WTC11 (cell line): ENCODE measurements around the gene USP15. TPM values are rescaled to one million over a fixed set of nuclear protein-coding genes. Genes with fewer than 3 reads are reported as not detected.

Experiments
- ATAC-seq: fragments of 200-7000 bp; cut with Tn5 transposase; 2 replicates; pipeline ENCODE4 v1.10.0; 2021; ENCODE audit warnings: mild to moderate bottlenecking, moderate library complexity
- CTCF ChIA-PET: fragments of 300-600 bp; sonication (Branson Sonifier 250); formaldehyde crosslinking; loops from one replicate; lab custom pipeline; 2021; ENCODE audit warnings: antibody characterized with exemption; lab: Charles Lee
- POLR2A ChIA-PET: fragments of 350-600 bp; sonication (Branson Sonifier 250); formaldehyde crosslinking; loops from one replicate; lab custom pipeline; 2021; ENCODE audit warnings: antibody characterized with exemption; lab: Charles Lee
- DNase-seq: peaks from one replicate; pipeline ENCODE4 v3.0.0; 2021; ENCODE audit warnings: low spot score
- H3K27ac Mint-ChIP-seq: 2 replicates; pipeline ENCODE4 v1.8.0; 2021; ENCODE audit warnings: mixed read lengths
- H3K27me3 Mint-ChIP-seq: 2 replicates; pipeline ENCODE4 v1.8.0; 2021; ENCODE audit warnings: low read depth, mild to moderate bottlenecking, moderate library complexity, mixed read lengths
- H3K36me3 Mint-ChIP-seq: 2 replicates; pipeline ENCODE4 v1.8.0; 2021; ENCODE audit warnings: mixed read lengths
- H3K4me1 Mint-ChIP-seq: 2 replicates; pipeline ENCODE4 v1.8.0; 2022; ENCODE audit warnings: mixed read lengths
- H3K4me3 Mint-ChIP-seq: 2 replicates; pipeline ENCODE4 v1.8.0; 2021; ENCODE audit warnings: mild to moderate bottlenecking, moderate library complexity, mixed read lengths
- H3K9me3 Mint-ChIP-seq: 2 replicates; pipeline ENCODE4 v1.8.0; 2021; ENCODE audit warnings: mixed read lengths
- ETV6 ChIP-seq: sonication (generic); formaldehyde crosslinking; IDR thresholded peaks from 2 replicates; pipeline ENCODE4 v1.8.1; 2022; ENCODE audit warnings: mild to moderate bottlenecking, missing genetic modification reagents
- FOXP1 ChIP-seq: sonication (generic); formaldehyde crosslinking; IDR thresholded peaks from 2 replicates; pipeline ENCODE4 v1.8.0; 2022; ENCODE audit warnings: missing genetic modification reagents, mild to moderate bottlenecking, moderate library complexity, borderline replicate concordance
- JAZF1 ChIP-seq: fragments of 250-450 bp; sonication (Bioruptor Pico); IDR thresholded peaks from 2 replicates; pipeline ENCODE4 v1.9.0; 2021; ENCODE audit warnings: moderate library complexity, mild to moderate bottlenecking, inconsistent platforms
- MXD4 ChIP-seq: fragments of 250-450 bp; sonication (Bioruptor Pico); IDR thresholded peaks from 2 replicates; pipeline ENCODE4 v1.8.0; 2021; ENCODE audit warnings: mild to moderate bottlenecking, moderate library complexity, borderline replicate concordance
- NFATC4 ChIP-seq: fragments of 250-450 bp; sonication (Bioruptor Pico); IDR thresholded peaks from 2 replicates; pipeline ENCODE4 v1.9.0; 2021; ENCODE audit warnings: mild to moderate bottlenecking
- NFE2L1 ChIP-seq: sonication (generic); formaldehyde crosslinking; IDR thresholded peaks from 2 replicates; pipeline ENCODE4 v1.8.1; 2023; ENCODE audit warnings: missing genetic modification reagents
- NR2C2 ChIP-seq: sonication (generic); formaldehyde crosslinking; IDR thresholded peaks from 2 replicates; pipeline ENCODE4 v1.8.0; 2022; ENCODE audit warnings: mild to moderate bottlenecking, missing genetic modification reagents
- RELA ChIP-seq: sonication (generic); formaldehyde crosslinking; IDR thresholded peaks from 2 replicates; pipeline ENCODE4 v1.8.1; 2022; ENCODE audit warnings: missing genetic modification reagents, mild to moderate bottlenecking, borderline replicate concordance
- TCF7 ChIP-seq: sonication (generic); formaldehyde crosslinking; IDR thresholded peaks from 2 replicates; pipeline ENCODE4 v1.8.0; 2022; ENCODE audit warnings: mild to moderate bottlenecking, low read depth, missing genetic modification reagents, moderate library complexity
- TEAD4 ChIP-seq: sonication (generic); formaldehyde crosslinking; IDR thresholded peaks from 2 replicates; pipeline ENCODE4 v1.8.0; 2022; ENCODE audit warnings: mild to moderate bottlenecking, missing genetic modification reagents
- TP53 ChIP-seq: sonication (generic); formaldehyde crosslinking; IDR thresholded peaks from 2 replicates; pipeline ENCODE4 v1.8.1; 2023; ENCODE audit warnings: mild to moderate bottlenecking, missing genetic modification reagents
- ZNF219 ChIP-seq: sonication (generic); formaldehyde crosslinking; IDR thresholded peaks from 2 replicates; pipeline ENCODE4 v1.8.0; 2023; ENCODE audit warnings: missing genetic modification reagents, mild to moderate bottlenecking, borderline replicate concordance
- ZNF396 ChIP-seq: fragments of 250-450 bp; sonication (Bioruptor Pico); IDR thresholded peaks from 2 replicates; pipeline ENCODE4 v1.8.0; 2021; ENCODE audit warnings: mild to moderate bottlenecking, moderate library complexity, borderline replicate concordance
- ZNF671 ChIP-seq: fragments of 250-450 bp; sonication (Bioruptor Pico); IDR thresholded peaks from 2 replicates; pipeline ENCODE4 v1.8.0; 2021; ENCODE audit warnings: mild to moderate bottlenecking
- total RNA-seq: library from RNA; stranded (reverse); gene quantifications from 3 replicates; pipeline ENCODE4 v1.2.3, GENCODE V29; 2021
- TF ChIP-seq, protein P1 (sequence below): sonication (generic); formaldehyde crosslinking; IDR thresholded peaks from 2 replicates; pipeline ENCODE4 v1.8.1; 2023; ENCODE audit warnings: mild to moderate bottlenecking, missing genetic modification reagents, moderate library complexity
- TF ChIP-seq, protein P2 (sequence below): sonication (generic); formaldehyde crosslinking; IDR thresholded peaks from 2 replicates; pipeline ENCODE4 v1.8.0; 2023; ENCODE audit warnings: missing genetic modification reagents, mild to moderate bottlenecking, borderline replicate concordance
- TF ChIP-seq, protein P3 (sequence below): sonication (generic); formaldehyde crosslinking; conservative IDR thresholded peaks from 2 replicates; pipeline ENCODE4 v1.8.1; 2022; ENCODE audit warnings: mild to moderate bottlenecking, missing genetic modification reagents
- TF ChIP-seq, protein P4 (sequence below): sonication (generic); formaldehyde crosslinking; IDR thresholded peaks from 2 replicates; pipeline ENCODE4 v1.8.1; 2023; ENCODE audit warnings: mild to moderate bottlenecking, moderate library complexity, missing genetic modification reagents
- TF ChIP-seq, protein P5 (sequence below): sonication (generic); formaldehyde crosslinking; IDR thresholded peaks from 2 replicates; pipeline ENCODE4 v1.8.1; 2022; ENCODE audit warnings: mild to moderate bottlenecking, moderate library complexity, missing genetic modification reagents
- TF ChIP-seq, protein P6 (sequence below): sonication (generic); formaldehyde crosslinking; IDR thresholded peaks from 2 replicates; pipeline ENCODE4 v1.8.1; 2022; ENCODE audit warnings: missing genetic modification reagents, borderline replicate concordance
- TF ChIP-seq, protein P7 (sequence below): sonication (generic); formaldehyde crosslinking; IDR thresholded peaks from 2 replicates; pipeline ENCODE4 v1.8.0; 2022; ENCODE audit warnings: mild to moderate bottlenecking, missing genetic modification reagents
- TF ChIP-seq, protein P8 (sequence below): sonication (generic); formaldehyde crosslinking; IDR thresholded peaks from 2 replicates; pipeline ENCODE4 v1.8.1; 2022; ENCODE audit warnings: mild to moderate bottlenecking, missing genetic modification reagents, moderate library complexity, borderline replicate concordance

USP15 gene
- total RNA-seq, 1 experiment from 2014 or later: 37.2 TPM

DNA sequence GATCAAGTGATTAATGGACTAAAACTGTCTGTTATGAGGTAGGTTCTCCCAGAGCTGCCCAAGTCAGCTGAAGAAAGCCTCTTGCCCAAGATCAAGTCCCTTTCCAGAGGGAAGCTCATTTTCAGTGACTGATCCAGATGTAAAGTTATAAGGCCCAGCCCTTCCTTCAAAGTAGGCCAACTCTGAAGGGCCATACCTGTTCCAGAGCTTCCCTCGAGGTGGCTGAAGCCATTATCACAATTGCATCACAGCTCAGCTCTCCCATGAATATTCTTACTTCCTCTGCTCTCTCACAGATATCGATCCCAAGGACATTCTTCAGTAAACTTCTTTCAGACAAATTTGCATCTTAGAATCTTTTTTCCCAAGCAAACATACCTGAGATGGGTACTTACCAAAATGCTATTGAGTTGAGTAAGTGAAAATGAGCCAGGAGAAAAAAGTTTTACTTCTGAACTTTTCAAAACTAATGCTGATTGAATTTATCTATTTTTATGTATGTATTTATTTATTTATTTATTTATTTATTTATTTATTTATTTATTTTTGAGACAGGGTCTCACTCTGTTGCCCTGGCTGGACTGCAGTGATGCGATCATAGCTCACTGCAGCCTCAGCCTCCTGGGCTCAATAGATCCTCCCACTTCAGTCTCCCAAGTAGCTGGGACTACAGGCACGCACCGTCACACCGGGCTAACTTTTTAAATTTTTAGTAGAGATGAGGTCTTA, 42.6 kb upstream of the USP15 start:
- DNase-seq (no peak), ATAC-seq (no peak)
- no peaks in the 10 kb centered on the region for H3K36me3 Mint-ChIP-seq
- H3K27ac Mint-ChIP-seq: no peak overlapping the region
- no peaks in the 10 kb centered on the region for H3K27me3 Mint-ChIP-seq
- H3K9me3 Mint-ChIP-seq: no peaks in the 10 kb centered on the region
- H3K4me3 Mint-ChIP-seq: no peak overlapping the region
- ChIA-PET POLR2A (no interaction called here), CTCF (interaction anchor here (1.5 kb wide), 1 partner anchor 7 kb away, joined by 5 read pairs; no protein-coding TSS in a partner anchor)
- peaks cover 3% of the 10 kb centered on the region for H3K4me1 Mint-ChIP-seq
- no peak for TF ChIP-seq ZNF219 (CRISPR knock-in tag)
- TF ChIP-seq ZNF671 (CRISPR knock-in tag): no peak
- no peak for TF ChIP-seq FOXP1 (CRISPR knock-in tag)
- TF ChIP-seq JAZF1: no peak
- TF ChIP-seq, protein P1, sequence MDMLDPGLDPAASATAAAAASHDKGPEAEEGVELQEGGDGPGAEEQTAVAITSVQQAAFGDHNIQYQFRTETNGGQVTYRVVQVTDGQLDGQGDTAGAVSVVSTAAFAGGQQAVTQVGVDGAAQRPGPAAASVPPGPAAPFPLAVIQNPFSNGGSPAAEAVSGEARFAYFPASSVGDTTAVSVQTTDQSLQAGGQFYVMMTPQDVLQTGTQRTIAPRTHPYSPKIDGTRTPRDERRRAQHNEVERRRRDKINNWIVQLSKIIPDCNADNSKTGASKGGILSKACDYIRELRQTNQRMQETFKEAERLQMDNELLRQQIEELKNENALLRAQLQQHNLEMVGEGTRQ (CRISPR knock-in tag): no peak

DNA sequence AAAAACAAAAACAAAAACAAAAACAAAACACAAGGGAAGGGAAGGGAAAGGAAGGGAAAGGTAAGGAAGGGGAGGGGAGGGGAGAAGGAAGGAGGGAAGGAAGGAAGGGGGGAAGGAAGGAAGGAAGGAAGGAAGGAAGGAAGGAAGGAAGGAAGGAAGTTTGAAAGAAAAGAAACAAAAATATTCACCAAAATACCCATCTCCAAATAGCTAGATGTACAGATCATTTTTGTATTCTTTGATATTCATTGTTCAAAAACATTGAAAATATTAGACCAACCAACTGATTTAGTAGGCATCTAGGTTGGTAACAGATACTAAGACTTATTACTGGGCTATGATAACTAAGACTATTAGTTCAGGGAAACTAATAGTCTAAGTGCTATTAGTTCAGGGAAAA, 39.1 kb upstream of the USP15 start:
- CTCF ChIA-PET: no interaction called here
- POLR2A ChIA-PET: no interaction called here
- no peaks in the 10 kb centered on the region for H3K36me3 Mint-ChIP-seq

More for the DNA sequence above, 39.1 kb upstream of the USP15 start:
- H3K27ac Mint-ChIP-seq: no peak overlapping the region
- no peaks in the 10 kb centered on the region for H3K4me1 Mint-ChIP-seq
- DNase-seq: no peak
- no peak for ATAC-seq
- TF ChIP-seq, protein P2, sequence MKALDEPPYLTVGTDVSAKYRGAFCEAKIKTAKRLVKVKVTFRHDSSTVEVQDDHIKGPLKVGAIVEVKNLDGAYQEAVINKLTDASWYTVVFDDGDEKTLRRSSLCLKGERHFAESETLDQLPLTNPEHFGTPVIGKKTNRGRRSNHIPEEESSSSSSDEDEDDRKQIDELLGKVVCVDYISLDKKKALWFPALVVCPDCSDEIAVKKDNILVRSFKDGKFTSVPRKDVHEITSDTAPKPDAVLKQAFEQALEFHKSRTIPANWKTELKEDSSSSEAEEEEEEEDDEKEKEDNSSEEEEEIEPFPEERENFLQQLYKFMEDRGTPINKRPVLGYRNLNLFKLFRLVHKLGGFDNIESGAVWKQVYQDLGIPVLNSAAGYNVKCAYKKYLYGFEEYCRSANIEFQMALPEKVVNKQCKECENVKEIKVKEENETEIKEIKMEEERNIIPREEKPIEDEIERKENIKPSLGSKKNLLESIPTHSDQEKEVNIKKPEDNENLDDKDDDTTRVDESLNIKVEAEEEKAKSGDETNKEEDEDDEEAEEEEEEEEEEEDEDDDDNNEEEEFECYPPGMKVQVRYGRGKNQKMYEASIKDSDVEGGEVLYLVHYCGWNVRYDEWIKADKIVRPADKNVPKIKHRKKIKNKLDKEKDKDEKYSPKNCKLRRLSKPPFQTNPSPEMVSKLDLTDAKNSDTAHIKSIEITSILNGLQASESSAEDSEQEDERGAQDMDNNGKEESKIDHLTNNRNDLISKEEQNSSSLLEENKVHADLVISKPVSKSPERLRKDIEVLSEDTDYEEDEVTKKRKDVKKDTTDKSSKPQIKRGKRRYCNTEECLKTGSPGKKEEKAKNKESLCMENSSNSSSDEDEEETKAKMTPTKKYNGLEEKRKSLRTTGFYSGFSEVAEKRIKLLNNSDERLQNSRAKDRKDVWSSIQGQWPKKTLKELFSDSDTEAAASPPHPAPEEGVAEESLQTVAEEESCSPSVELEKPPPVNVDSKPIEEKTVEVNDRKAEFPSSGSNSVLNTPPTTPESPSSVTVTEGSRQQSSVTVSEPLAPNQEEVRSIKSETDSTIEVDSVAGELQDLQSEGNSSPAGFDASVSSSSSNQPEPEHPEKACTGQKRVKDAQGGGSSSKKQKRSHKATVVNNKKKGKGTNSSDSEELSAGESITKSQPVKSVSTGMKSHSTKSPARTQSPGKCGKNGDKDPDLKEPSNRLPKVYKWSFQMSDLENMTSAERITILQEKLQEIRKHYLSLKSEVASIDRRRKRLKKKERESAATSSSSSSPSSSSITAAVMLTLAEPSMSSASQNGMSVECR (CRISPR knock-in tag): no peak
- TF ChIP-seq TP53 (CRISPR knock-in tag) (no peak), TCF7 (CRISPR knock-in tag) (no peak), ETV6 (CRISPR knock-in tag) (no peak), RELA (CRISPR knock-in tag) (no peak), TEAD4 (CRISPR knock-in tag) (no peak), MXD4 (CRISPR knock-in tag) (no peak), ZNF396 (no peak), NR2C2 (CRISPR knock-in tag) (no peak), NFE2L1 (CRISPR knock-in tag) (no peak), JAZF1 (no peak), NFATC4 (no peak)
- TF ChIP-seq, protein P3, sequence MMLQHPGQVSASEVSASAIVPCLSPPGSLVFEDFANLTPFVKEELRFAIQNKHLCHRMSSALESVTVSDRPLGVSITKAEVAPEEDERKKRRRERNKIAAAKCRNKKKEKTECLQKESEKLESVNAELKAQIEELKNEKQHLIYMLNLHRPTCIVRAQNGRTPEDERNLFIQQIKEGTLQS (CRISPR knock-in tag): no peak
- TF ChIP-seq, protein P4, sequence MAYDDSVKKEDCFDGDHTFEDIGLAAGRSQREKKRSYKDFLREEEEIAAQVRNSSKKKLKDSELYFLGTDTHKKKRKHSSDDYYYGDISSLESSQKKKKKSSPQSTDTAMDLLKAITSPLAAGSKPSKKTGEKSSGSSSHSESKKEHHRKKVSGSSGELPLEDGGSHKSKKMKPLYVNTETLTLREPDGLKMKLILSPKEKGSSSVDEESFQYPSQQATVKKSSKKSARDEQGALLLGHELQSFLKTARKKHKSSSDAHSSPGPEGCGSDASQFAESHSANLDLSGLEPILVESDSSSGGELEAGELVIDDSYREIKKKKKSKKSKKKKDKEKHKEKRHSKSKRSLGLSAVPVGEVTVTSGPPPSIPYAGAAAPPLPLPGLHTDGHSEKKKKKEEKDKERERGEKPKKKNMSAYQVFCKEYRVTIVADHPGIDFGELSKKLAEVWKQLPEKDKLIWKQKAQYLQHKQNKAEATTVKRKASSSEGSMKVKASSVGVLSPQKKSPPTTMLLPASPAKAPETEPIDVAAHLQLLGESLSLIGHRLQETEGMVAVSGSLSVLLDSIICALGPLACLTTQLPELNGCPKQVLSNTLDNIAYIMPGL: no peak
- TF ChIP-seq, protein P5, sequence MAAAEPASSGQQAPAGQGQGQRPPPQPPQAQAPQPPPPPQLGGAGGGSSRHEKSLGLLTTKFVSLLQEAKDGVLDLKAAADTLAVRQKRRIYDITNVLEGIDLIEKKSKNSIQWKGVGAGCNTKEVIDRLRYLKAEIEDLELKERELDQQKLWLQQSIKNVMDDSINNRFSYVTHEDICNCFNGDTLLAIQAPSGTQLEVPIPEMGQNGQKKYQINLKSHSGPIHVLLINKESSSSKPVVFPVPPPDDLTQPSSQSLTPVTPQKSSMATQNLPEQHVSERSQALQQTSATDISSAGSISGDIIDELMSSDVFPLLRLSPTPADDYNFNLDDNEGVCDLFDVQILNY (CRISPR knock-in tag): no peak
- TF ChIP-seq, protein P6, sequence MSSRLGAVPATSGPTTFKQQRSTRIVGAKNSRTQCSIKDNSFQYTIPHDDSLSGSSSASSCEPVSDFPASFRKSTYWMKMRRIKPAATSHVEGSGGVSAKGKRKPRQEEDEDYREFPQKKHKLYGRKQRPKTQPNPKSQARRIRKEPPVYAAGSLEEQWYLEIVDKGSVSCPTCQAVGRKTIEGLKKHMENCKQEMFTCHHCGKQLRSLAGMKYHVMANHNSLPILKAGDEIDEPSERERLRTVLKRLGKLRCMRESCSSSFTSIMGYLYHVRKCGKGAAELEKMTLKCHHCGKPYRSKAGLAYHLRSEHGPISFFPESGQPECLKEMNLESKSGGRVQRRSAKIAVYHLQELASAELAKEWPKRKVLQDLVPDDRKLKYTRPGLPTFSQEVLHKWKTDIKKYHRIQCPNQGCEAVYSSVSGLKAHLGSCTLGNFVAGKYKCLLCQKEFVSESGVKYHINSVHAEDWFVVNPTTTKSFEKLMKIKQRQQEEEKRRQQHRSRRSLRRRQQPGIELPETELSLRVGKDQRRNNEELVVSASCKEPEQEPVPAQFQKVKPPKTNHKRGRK (CRISPR knock-in tag): no peak
- TF ChIP-seq, protein P7, sequence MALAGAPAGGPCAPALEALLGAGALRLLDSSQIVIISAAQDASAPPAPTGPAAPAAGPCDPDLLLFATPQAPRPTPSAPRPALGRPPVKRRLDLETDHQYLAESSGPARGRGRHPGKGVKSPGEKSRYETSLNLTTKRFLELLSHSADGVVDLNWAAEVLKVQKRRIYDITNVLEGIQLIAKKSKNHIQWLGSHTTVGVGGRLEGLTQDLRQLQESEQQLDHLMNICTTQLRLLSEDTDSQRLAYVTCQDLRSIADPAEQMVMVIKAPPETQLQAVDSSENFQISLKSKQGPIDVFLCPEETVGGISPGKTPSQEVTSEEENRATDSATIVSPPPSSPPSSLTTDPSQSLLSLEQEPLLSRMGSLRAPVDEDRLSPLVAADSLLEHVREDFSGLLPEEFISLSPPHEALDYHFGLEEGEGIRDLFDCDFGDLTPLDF (CRISPR knock-in tag): no peak
- TF ChIP-seq, protein P8, sequence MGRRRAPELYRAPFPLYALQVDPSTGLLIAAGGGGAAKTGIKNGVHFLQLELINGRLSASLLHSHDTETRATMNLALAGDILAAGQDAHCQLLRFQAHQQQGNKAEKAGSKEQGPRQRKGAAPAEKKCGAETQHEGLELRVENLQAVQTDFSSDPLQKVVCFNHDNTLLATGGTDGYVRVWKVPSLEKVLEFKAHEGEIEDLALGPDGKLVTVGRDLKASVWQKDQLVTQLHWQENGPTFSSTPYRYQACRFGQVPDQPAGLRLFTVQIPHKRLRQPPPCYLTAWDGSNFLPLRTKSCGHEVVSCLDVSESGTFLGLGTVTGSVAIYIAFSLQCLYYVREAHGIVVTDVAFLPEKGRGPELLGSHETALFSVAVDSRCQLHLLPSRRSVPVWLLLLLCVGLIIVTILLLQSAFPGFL (CRISPR knock-in tag): no peak
- no peaks in the 10 kb centered on the region for H3K27me3 Mint-ChIP-seq
- H3K4me3 Mint-ChIP-seq: no peak overlapping the region
- no peaks in the 10 kb centered on the region for H3K9me3 Mint-ChIP-seq
